Measurements from ENCODE around the gene HS6ST1. TPM values are rescaled to one million over a fixed set of nuclear protein-coding genes. Genes with fewer than 3 reads are reported as not detected.

Gene HS6ST1
- total and polyA plus RNA-seq, 2 donors (not counting 3 experiments of a cell fraction or from before 2014, with no cell fraction given), result 12.8 to 19.4 TPM

- no peaks in the 10 kb centered on the region for H3K4me1 ChIP-seq (ENCODE audit: control insufficient read depth, extremely low read depth, insufficient read depth, low read length)
- no peaks in the 10 kb centered on the region for H4K20me1 ChIP-seq (replicated peaks; ENCODE audit: control insufficient read depth, extremely low read depth, insufficient read depth, low read length)
- H3K4me3 ChIP-seq (replicated peaks in 1 of 3; ENCODE audit: insufficient read depth in 1 of 3, low read depth in 1 of 3, low read length in 3 of 3), result no peak overlapping the region
- H3K36me3 ChIP-seq (ENCODE audit: control insufficient read depth in 2 of 2, extremely low read depth in 1 of 2, insufficient read depth in 2 of 2, low read length in 2 of 2), result peaks cover 0 to 2% of the 10 kb centered on the region in 2 experiments
- no peak overlapping the region for H3K9ac ChIP-seq (replicated peaks; ENCODE audit: extremely low read depth, insufficient read depth, low read length)
- BruUV-seq (replicated peaks), result no TSS peak
- DNase-seq (ENCODE audit: low read depth, low spot score) (no peak), FAIRE-seq (no peak)
- no peaks in the 10 kb centered on the region for H3K79me2 ChIP-seq (ENCODE audit: control insufficient read depth, insufficient read depth, low read length)
- no peak overlapping the region for H2AFZ ChIP-seq (ENCODE audit: low read depth, low read length)
- ChIA-PET POLR2A (no interaction called here), CTCF (no interaction called here)
- no peak overlapping the region for H3K27ac ChIP-seq (ENCODE audit: insufficient read depth, low read depth, low read length)
- no peaks in the 10 kb centered on the region for H3K9me1 ChIP-seq (replicated peaks; ENCODE audit: control insufficient read depth, extremely low read depth, insufficient read depth, low read length)
- no peaks in the 10 kb centered on the region for H3K27me3 ChIP-seq (ENCODE audit: control insufficient read depth in 2 of 2, insufficient read depth in 2 of 2, low read length in 2 of 2)
- H3K4me2 ChIP-seq (ENCODE audit: insufficient read depth, low read length), result no peak overlapping the region
- TF ChIP-seq POLR2A (IDR thresholded peaks at IDR 0.05; ENCODE audit: low read depth, low read length) (no peak), FOS (IDR thresholded peaks at IDR 0.05; ENCODE audit: borderline replicate concordance, insufficient read depth, low read length) (no peak), JUN (IDR thresholded peaks at IDR 0.05; ENCODE audit: borderline replicate concordance, insufficient read depth, insufficient read length, low read depth) (no peak), POLR2AphosphoS5 (IDR thresholded peaks at IDR 0.05; ENCODE audit: insufficient read depth, low read depth, low read length) (no peak)
- intact Hi-C loops (cut with micrococcal nuclease), result no loop called here
- dilution Hi-C loops (cut with MboI; ENCODE audit: extremely low pct_ligation_motif_present, low sequenced_read_pairs), result no loop called here
- H3K9me3 ChIP-seq (replicated peaks; ENCODE audit: control insufficient read depth, insufficient read depth, low read length), result no peaks in the 10 kb centered on the region
These were observed 38.4 kb downstream of the HS6ST1 start for GRCh38 chr2:128280158-128280871.

GRCh38 chr2:128279786-128280157 is 38.9 kb downstream of the HS6ST1 start:
- Histone ChIP-seq H2AFZ (ENCODE audit: low read depth, low read length) (no peak overlapping the region), H3K4me1 (ENCODE audit: control insufficient read depth, extremely low read depth, insufficient read depth, low read length) (no peaks in the 10 kb centered on the region), H3K79me2 (ENCODE audit: control insufficient read depth, insufficient read depth, low read length) (no peaks in the 10 kb centered on the region), H3K4me2 (ENCODE audit: insufficient read depth, low read length) (no peak overlapping the region), H3K4me3 (replicated peaks in 1 of 3; ENCODE audit: insufficient read depth in 1 of 3, low read depth in 1 of 3, low read length in 3 of 3) (no peak overlapping the region), H4K20me1 (replicated peaks; ENCODE audit: control insufficient read depth, extremely low read depth, insufficient read depth, low read length) (no peaks in the 10 kb centered on the region), H3K9me3 (replicated peaks; ENCODE audit: control insufficient read depth, insufficient read depth, low read length) (no peaks in the 10 kb centered on the region), H3K27me3 (ENCODE audit: control insufficient read depth in 2 of 2, insufficient read depth in 2 of 2, low read length in 2 of 2) (no peaks in the 10 kb centered on the region), H3K27ac (ENCODE audit: insufficient read depth, low read depth, low read length) (no peak overlapping the region), H3K9ac (replicated peaks; ENCODE audit: extremely low read depth, insufficient read depth, low read length) (no peak overlapping the region), H3K36me3 (ENCODE audit: control insufficient read depth in 2 of 2, extremely low read depth in 1 of 2, insufficient read depth in 2 of 2, low read length in 2 of 2) (peaks cover 0 to 2% of the 10 kb centered on the region in 2 experiments), H3K9me1 (replicated peaks; ENCODE audit: control insufficient read depth, extremely low read depth, insufficient read depth, low read length) (no peaks in the 10 kb centered on the region)
- BruUV-seq (replicated peaks), result no TSS peak
- intact Hi-C loops (cut with micrococcal nuclease), result no loop called here
- FAIRE-seq (no peak), DNase-seq (ENCODE audit: low read depth, low spot score) (no peak)
- TF ChIP-seq POLR2A (IDR thresholded peaks at IDR 0.05; ENCODE audit: low read depth, low read length), result no peak
- POLR2A ChIA-PET, result no interaction called here
- dilution Hi-C loops (cut with MboI; ENCODE audit: extremely low pct_ligation_motif_present, low sequenced_read_pairs), result no loop called here
- CTCF ChIA-PET, result no interaction called here
